ENCODE data around the gene NCK2.

Gene NCK2

DNA sequence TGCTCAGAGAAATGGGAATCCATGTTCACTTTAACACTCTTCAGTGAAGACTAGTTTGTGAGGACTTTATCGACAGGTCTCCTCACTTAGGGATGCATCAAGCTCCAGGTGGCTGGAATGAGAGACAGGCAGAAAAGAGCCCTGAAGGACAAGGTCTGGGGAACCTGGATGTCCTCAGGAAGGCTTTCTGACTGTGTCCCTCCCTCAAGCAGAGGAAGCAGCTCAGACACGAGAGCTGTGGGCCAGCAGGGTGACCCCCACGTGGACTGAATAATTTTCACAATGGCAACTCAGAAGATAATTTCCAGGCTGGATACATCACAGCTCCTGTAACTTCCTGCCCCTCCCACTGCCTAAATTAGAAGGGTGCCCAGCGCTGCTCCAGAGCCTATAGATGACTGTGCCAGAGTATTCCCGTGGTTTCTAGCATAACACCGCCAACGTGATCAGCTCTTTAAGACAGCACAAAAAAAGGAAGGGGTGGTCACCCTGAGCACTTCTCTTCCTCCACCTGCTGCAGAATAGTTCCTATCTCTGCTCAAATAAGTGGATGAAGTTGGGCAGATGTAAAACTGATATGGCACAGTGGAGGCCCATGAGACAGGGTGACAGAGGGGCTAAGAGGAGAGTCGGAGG lies 25.7 kb upstream of the NCK2 start:
- no peak overlapping the region for H3K9ac ChIP-seq (ENCODE audit: low read depth in 1 of 2, low read length in 2 of 2)
- peaks cover 5 to 7% of the 10 kb centered on the region in 2 donors for H3K4me1 ChIP-seq (ENCODE audit: control insufficient read depth in 1 of 2, insufficient read depth in 2 of 2, low read length in 2 of 2)
- H3K27ac ChIP-seq (ENCODE audit: low read depth, low read length): no peak overlapping the region
- no peak overlapping the region for H3K4me3 ChIP-seq (ENCODE audit: low read depth in 1 of 2, low read length in 2 of 2)
- no peaks in the 10 kb centered on the region for H3K36me3 ChIP-seq (ENCODE audit: control insufficient read depth in 1 of 2, insufficient read depth in 2 of 2, low read length in 2 of 2)
- no peaks in the 10 kb centered on the region for H3K9me3 ChIP-seq (ENCODE audit: control insufficient read depth in 1 of 2, low read length in 2 of 2)
- no peaks in the 10 kb centered on the region for H3K27me3 ChIP-seq (ENCODE audit: control insufficient read depth in 1 of 2, insufficient read depth in 2 of 2, low read length in 2 of 2)

DNA sequence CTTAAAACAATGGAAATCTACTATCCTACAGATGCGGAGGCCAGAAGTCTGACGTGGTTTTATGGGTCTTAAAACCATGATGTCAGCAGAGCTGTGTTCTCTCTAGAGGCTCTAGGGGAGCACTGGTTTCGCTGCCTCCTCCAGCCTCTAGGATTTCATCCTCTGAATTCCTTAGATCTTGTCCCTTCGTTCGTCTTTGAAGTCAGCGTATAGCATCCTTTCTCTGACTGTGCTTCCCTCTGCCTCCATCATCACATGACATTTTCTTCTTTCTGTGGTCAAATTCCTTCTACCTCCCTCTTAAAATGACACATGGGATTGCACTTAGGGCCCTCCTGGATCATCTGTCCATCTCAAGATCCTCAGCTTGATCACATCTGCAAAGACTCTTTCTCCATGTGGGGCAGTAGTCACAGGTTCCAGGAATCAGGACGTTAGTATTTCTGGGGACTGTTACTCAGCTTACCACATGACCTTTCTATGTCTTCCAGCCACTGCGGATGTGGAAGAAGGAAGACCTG lies 22.7 kb upstream of the NCK2 start:
- Histone ChIP-seq H3K36me3 (ENCODE audit: control insufficient read depth in 1 of 2, insufficient read depth in 2 of 2, low read length in 2 of 2) (no peaks in the 10 kb centered on the region), H3K4me1 (ENCODE audit: control insufficient read depth in 1 of 2, insufficient read depth in 2 of 2, low read length in 2 of 2) (peaks cover 5% of the 10 kb centered on the region in 2 donors), H3K9me3 (ENCODE audit: control insufficient read depth in 1 of 2, low read length in 2 of 2) (peaks cover 0 to 1% of the 10 kb centered on the region in 2 donors), H3K27me3 (ENCODE audit: control insufficient read depth in 1 of 2, insufficient read depth in 2 of 2, low read length in 2 of 2) (no peaks in the 10 kb centered on the region), H3K9ac (ENCODE audit: low read depth in 1 of 2, low read length in 2 of 2) (no peak overlapping the region), H3K27ac (ENCODE audit: low read depth, low read length) (no peak overlapping the region), H3K4me3 (ENCODE audit: low read depth in 1 of 2, low read length in 2 of 2) (no peak overlapping the region)

DNA sequence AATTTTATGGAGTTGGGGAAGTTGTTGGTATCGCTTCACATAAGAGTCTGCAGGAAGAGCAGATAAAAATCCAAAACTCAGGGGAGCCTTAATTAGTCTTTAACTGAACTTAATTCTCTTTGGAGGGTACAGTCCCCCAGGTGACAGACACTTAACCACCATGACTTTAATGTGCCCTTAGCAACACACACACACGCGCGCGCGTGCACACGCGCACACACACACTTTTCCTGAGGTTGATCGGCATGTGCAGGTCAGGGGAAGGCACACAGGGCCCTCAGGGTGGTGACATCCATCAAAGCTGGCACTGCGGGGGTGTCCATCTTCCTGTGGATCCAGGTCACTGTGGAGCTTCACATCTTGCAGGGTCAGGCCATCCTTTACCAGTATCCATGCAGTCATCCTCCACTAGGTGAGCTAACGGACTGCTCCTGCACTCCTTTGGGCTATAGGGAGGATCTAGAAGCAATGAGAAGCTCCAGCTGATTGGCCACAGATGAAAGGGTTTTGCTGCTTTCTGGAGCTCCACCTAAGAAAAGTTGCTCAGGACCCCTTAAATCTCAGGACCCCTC lies 21.9 kb upstream of the NCK2 start:
- peaks cover 5% of the 10 kb centered on the region in 2 donors for H3K4me1 ChIP-seq (ENCODE audit: control insufficient read depth in 1 of 2, insufficient read depth in 2 of 2, low read length in 2 of 2)
- H3K4me3 ChIP-seq (ENCODE audit: low read depth in 1 of 2, low read length in 2 of 2): no peak overlapping the region

DNA sequence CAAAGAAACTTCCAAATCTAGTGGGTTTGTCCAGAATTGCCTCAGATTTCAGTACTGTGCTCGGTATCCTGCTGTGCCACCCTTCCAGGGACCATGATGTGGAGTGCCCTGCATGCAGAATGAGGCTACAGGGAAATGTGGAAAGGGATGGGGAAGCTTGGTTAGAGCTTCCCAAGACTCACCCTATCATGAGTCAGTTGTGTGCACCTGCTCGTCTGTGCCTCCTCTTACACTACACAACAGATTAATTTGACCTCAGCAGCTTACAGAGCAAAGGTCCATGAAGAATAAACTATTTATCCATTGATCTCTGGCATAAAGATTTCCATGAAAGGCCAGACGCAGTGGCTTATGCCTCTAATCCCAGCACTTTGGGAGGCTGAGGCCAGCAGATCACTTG lies 21.3 kb upstream of the NCK2 start:
- Histone ChIP-seq H3K9me3 (ENCODE audit: control insufficient read depth in 1 of 2, low read length in 2 of 2) (peaks cover 3 to 6% of the 10 kb centered on the region in 2 donors), H3K4me3 (ENCODE audit: low read depth in 1 of 2, low read length in 2 of 2) (no peak overlapping the region), H3K36me3 (ENCODE audit: control insufficient read depth in 1 of 2, insufficient read depth in 2 of 2, low read length in 2 of 2) (no peaks in the 10 kb centered on the region), H3K27ac (ENCODE audit: low read depth, low read length) (no peak overlapping the region), H3K4me1 (ENCODE audit: control insufficient read depth in 1 of 2, insufficient read depth in 2 of 2, low read length in 2 of 2) (peaks cover 5% of the 10 kb centered on the region in 2 donors), H3K27me3 (ENCODE audit: control insufficient read depth in 1 of 2, insufficient read depth in 2 of 2, low read length in 2 of 2) (no peaks in the 10 kb centered on the region), H3K9ac (ENCODE audit: low read depth in 1 of 2, low read length in 2 of 2) (no peak overlapping the region)

More for the DNA sequence above, 21.9 kb upstream of the NCK2 start:
- H3K36me3 ChIP-seq (ENCODE audit: control insufficient read depth in 1 of 2, insufficient read depth in 2 of 2, low read length in 2 of 2): no peaks in the 10 kb centered on the region
- no peak overlapping the region for H3K27ac ChIP-seq (ENCODE audit: low read depth, low read length)
- no peak overlapping the region for H3K9ac ChIP-seq (ENCODE audit: low read depth in 1 of 2, low read length in 2 of 2)
- H3K9me3 ChIP-seq (ENCODE audit: control insufficient read depth in 1 of 2, low read length in 2 of 2): peaks cover 3 to 6% of the 10 kb centered on the region in 2 donors
- no peaks in the 10 kb centered on the region for H3K27me3 ChIP-seq (ENCODE audit: control insufficient read depth in 1 of 2, insufficient read depth in 2 of 2, low read length in 2 of 2)

DNA sequence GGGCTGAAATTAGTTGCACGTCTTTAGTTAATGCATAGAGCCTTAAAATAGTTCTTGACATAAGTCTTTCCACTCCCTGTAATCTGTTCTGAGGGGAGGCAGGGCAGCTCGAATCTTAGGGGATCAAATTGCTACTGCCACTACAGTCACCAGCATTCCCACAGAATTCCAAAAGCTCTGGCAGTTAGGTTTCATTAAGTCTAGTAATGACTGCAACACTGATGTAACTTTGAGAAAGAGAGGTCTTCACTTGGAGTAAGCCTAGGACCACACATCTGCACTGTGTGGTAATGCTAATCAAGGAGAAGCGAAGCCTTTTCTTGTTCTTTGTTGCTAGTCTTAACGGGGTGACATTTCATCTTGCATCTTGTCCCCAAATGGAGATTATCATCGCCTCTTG lies 19.3 kb upstream of the NCK2 start:
- no peaks in the 10 kb centered on the region for H3K27me3 ChIP-seq (ENCODE audit: control insufficient read depth in 1 of 2, insufficient read depth in 2 of 2, low read length in 2 of 2)
- no peak overlapping the region for H3K27ac ChIP-seq (ENCODE audit: low read depth, low read length)
- H3K9ac ChIP-seq (ENCODE audit: low read depth in 1 of 2, low read length in 2 of 2): no peak overlapping the region
- no peak overlapping the region for H3K4me3 ChIP-seq (ENCODE audit: low read depth in 1 of 2, low read length in 2 of 2)
- peaks cover 5 to 6% of the 10 kb centered on the region in 2 donors for H3K9me3 ChIP-seq (ENCODE audit: control insufficient read depth in 1 of 2, low read length in 2 of 2)
- H3K36me3 ChIP-seq (ENCODE audit: control insufficient read depth in 1 of 2, insufficient read depth in 2 of 2, low read length in 2 of 2): no peaks in the 10 kb centered on the region
- H3K4me1 ChIP-seq (ENCODE audit: control insufficient read depth in 1 of 2, insufficient read depth in 2 of 2, low read length in 2 of 2): peaks cover 5% of the 10 kb centered on the region in 2 donors

DNA sequence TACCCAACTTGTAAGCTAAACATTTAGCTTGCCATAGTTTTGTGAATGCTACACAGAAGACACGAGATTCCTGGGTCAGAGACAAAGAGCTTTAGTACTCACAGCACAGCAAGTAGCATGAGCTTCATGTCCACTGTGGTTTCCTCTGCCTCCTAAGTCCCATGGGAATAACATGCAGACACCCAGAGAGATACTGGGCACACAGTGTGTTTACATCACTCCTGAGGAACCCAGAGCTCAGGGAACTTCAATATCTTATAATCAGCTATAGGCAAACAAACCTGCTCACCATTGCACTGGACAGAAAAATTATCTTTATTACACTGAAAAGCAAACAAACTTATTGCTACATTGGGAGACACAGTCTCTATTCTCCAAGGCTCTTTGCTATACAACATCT lies 14.5 kb upstream of the NCK2 start:
- peaks cover 5 to 6% of the 10 kb centered on the region in 2 donors for H3K9me3 ChIP-seq (ENCODE audit: control insufficient read depth in 1 of 2, low read length in 2 of 2)
- no peaks in the 10 kb centered on the region for H3K27me3 ChIP-seq (ENCODE audit: control insufficient read depth in 1 of 2, insufficient read depth in 2 of 2, low read length in 2 of 2)
- H3K36me3 ChIP-seq (ENCODE audit: control insufficient read depth in 1 of 2, insufficient read depth in 2 of 2, low read length in 2 of 2): no peaks in the 10 kb centered on the region
- H3K4me3 ChIP-seq (ENCODE audit: low read depth in 1 of 2, low read length in 2 of 2): no peak overlapping the region
- H3K9ac ChIP-seq (ENCODE audit: low read depth in 1 of 2, low read length in 2 of 2): no peak overlapping the region
- peaks cover 0 to 5% of the 10 kb centered on the region in 2 donors for H3K4me1 ChIP-seq (ENCODE audit: control insufficient read depth in 1 of 2, insufficient read depth in 2 of 2, low read length in 2 of 2)
- H3K27ac ChIP-seq (ENCODE audit: low read depth, low read length): no peak overlapping the region

DNA sequence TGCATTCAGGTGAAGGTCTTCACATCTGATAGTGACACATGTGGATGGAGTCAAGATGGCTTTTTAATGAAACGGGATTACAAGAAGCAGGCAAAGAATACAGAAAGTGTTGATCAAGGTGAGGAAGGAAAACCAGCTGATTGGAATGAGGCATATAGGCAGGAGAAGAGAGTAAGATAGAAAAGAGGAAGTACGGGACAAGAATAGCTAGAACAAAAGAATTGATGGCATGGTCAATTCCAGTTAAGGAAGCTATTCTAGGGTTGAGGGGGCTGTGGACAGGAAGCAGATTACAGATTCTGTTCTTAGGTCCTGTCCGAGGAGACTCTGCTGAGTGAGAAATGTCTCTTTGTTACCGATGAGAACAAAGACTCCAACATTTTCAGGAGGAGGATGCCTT lies 13.2 kb upstream of the NCK2 start:
- Histone ChIP-seq H3K27me3 (ENCODE audit: control insufficient read depth in 1 of 2, insufficient read depth in 2 of 2, low read length in 2 of 2) (no peaks in the 10 kb centered on the region), H3K9ac (ENCODE audit: low read depth in 1 of 2, low read length in 2 of 2) (no peak overlapping the region), H3K27ac (ENCODE audit: low read depth, low read length) (no peak overlapping the region), H3K4me3 (ENCODE audit: low read depth in 1 of 2, low read length in 2 of 2) (no peak overlapping the region), H3K4me1 (ENCODE audit: control insufficient read depth in 1 of 2, insufficient read depth in 2 of 2, low read length in 2 of 2) (no peaks in the 10 kb centered on the region), H3K9me3 (ENCODE audit: control insufficient read depth in 1 of 2, low read length in 2 of 2) (peaks cover 5 to 6% of the 10 kb centered on the region in 2 donors), H3K36me3 (ENCODE audit: control insufficient read depth in 1 of 2, insufficient read depth in 2 of 2, low read length in 2 of 2) (no peaks in the 10 kb centered on the region)

DNA sequence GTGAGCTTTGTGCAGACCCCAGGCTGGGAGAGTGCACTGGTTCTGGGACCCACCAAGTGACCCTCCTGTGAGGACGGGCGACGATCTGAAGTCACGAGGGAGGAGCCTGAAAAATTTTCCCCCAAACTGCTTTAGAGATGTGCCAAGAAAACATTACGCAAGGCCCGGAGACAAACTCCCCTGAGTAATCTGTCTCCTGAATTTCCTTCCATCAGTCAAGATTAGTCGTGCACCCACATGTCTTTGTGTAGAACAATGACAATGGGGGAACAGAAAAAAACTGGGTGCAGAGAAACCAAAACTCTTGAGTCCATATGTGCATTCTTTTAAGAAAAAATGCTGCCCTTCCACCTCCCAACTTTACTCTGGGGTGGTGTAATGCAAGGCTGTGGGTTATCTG lies 12.6 kb upstream of the NCK2 start:
- Histone ChIP-seq H3K9ac (ENCODE audit: low read depth in 1 of 2, low read length in 2 of 2) (no peak overlapping the region), H3K36me3 (ENCODE audit: control insufficient read depth in 1 of 2, insufficient read depth in 2 of 2, low read length in 2 of 2) (no peaks in the 10 kb centered on the region), H3K27me3 (ENCODE audit: control insufficient read depth in 1 of 2, insufficient read depth in 2 of 2, low read length in 2 of 2) (no peaks in the 10 kb centered on the region), H3K27ac (ENCODE audit: low read depth, low read length) (no peak overlapping the region), H3K9me3 (ENCODE audit: control insufficient read depth in 1 of 2, low read length in 2 of 2) (peaks cover 4 to 5% of the 10 kb centered on the region in 2 donors), H3K4me1 (ENCODE audit: control insufficient read depth in 1 of 2, insufficient read depth in 2 of 2, low read length in 2 of 2) (no peaks in the 10 kb centered on the region), H3K4me3 (ENCODE audit: low read depth in 1 of 2, low read length in 2 of 2) (no peak overlapping the region)

DNA sequence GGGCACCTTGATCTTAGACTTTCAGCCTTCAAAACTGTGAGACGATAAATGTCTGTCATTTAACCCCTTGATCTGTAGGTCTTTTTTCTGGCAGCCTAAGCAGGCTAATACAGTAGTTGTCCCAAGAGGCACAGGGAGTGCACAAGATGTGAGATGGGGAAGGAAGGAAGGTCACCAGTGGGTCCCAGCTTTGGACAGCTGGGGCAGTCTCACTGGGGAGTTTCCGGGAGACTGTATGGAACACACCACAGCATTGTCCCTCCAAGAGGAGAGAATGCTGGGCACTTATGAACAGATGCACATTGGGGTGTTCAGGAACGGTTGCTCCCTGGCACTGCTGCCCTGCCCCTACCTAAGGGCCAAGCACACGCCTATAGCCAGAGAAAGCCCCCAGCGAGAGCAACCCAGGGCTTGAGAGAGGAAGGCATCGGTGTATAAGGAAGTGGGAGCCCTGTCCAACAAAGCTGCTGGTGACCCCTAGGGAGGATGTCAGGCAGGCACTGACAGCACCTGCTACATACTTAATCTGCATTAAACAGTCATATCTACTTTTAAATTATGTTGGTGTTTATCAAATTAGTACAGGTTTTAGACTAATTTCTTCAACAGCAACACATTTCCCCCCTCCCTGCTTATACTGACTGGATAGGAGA lies 11.6 kb upstream of the NCK2 start:
- no peak overlapping the region for H3K27ac ChIP-seq (ENCODE audit: low read depth, low read length)
- H3K36me3 ChIP-seq (ENCODE audit: control insufficient read depth in 1 of 2, insufficient read depth in 2 of 2, low read length in 2 of 2): no peaks in the 10 kb centered on the region
- no peaks in the 10 kb centered on the region for H3K27me3 ChIP-seq (ENCODE audit: control insufficient read depth in 1 of 2, insufficient read depth in 2 of 2, low read length in 2 of 2)
- no peak overlapping the region for H3K9ac ChIP-seq (ENCODE audit: low read depth in 1 of 2, low read length in 2 of 2)
- H3K4me3 ChIP-seq (ENCODE audit: low read depth in 1 of 2, low read length in 2 of 2): no peak overlapping the region
- peaks cover 0 to 2% of the 10 kb centered on the region in 2 donors for H3K9me3 ChIP-seq (ENCODE audit: control insufficient read depth in 1 of 2, low read length in 2 of 2)
- H3K4me1 ChIP-seq (ENCODE audit: control insufficient read depth in 1 of 2, insufficient read depth in 2 of 2, low read length in 2 of 2): no peaks in the 10 kb centered on the region

DNA sequence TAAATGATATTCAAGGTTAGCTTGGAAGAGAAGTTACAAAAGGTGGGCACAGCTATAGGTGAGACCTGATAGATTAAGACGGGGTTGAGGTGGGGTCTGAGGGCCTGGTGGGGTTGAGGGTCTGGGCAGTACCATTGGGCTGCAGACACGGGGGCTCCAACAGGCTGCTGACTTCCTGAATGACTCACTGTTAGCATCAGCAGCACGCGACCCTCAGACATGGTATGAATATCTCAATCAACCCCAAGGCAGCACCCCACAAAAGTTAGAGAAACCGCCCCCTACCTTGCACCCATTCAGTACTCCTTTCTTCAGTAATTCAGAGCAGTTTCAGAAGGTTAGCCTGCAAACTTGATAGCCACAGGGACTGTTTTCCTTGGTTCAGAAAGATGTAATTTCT lies 10.8 kb upstream of the NCK2 start:
- H3K27ac ChIP-seq (ENCODE audit: low read depth, low read length): no peak overlapping the region
- H3K4me1 ChIP-seq (ENCODE audit: control insufficient read depth in 1 of 2, insufficient read depth in 2 of 2, low read length in 2 of 2): no peaks in the 10 kb centered on the region
- H3K36me3 ChIP-seq (ENCODE audit: control insufficient read depth in 1 of 2, insufficient read depth in 2 of 2, low read length in 2 of 2): no peaks in the 10 kb centered on the region
- no peak overlapping the region for H3K4me3 ChIP-seq (ENCODE audit: low read depth in 1 of 2, low read length in 2 of 2)
- no peaks in the 10 kb centered on the region for H3K27me3 ChIP-seq (ENCODE audit: control insufficient read depth in 1 of 2, insufficient read depth in 2 of 2, low read length in 2 of 2)
- H3K9ac ChIP-seq (ENCODE audit: low read depth in 1 of 2, low read length in 2 of 2): no peak overlapping the region
- H3K9me3 ChIP-seq (ENCODE audit: control insufficient read depth in 1 of 2, low read length in 2 of 2): peaks cover 0 to 2% of the 10 kb centered on the region in 2 donors

All from duodenal mucosa (tissue), 2 donors.